Effector memory CD8-positive, alpha-beta T cell (primary cell): ENCODE results near the gene ALDOC.

Experiments used
- ATAC-seq: fragments of 150-1000 bp; cut with Tn5 transposase; replicated peaks from 2 replicates; pipeline ENCODE4 v1.10.0; 2021; ENCODE audit warnings: mild to moderate bottlenecking, moderate library complexity
- DNase-seq, 3 experiments: peaks; one replicate each; pipeline ENCODE4 v3.0.0; 2021
- H3K27ac Mint-ChIP-seq, 2 donors: one replicate each; pipeline ENCODE4 v1.8.0; 2022; ENCODE audit warnings: mild to moderate bottlenecking in 2 of 2, mixed read lengths in 2 of 2, moderate library complexity in 2 of 2
- H3K27me3 Mint-ChIP-seq, 2 donors: one replicate each; pipeline ENCODE4 v1.8.0; 2022; ENCODE audit warnings: mixed read lengths in 2 of 2
- H3K36me3 Mint-ChIP-seq: one replicate; pipeline ENCODE4 v1.8.0; 2022; ENCODE audit warnings: mild to moderate bottlenecking, moderate library complexity, mixed read lengths; ENCODE audit not compliant: insufficient read depth
- H3K4me1 Mint-ChIP-seq, 2 donors: one replicate each; pipeline ENCODE4 v1.8.0; 2022; ENCODE audit warnings: low read depth in 2 of 2, mixed read lengths in 2 of 2
- H3K4me3 Mint-ChIP-seq, 2 donors: one replicate each; pipeline ENCODE4 v1.8.0; 2022; ENCODE audit warnings: mild to moderate bottlenecking in 2 of 2, mixed read lengths in 2 of 2, moderate library complexity in 2 of 2
- H3K9me3 Mint-ChIP-seq, 2 donors: one replicate each; pipeline ENCODE4 v1.8.0; 2022; ENCODE audit warnings: mixed read lengths in 2 of 2

Gene ALDOC

GRCh38 chr17:28554565-28554964 lies 22.1 kb downstream of the ALDOC start:
- no peak for DNase-seq
- Mint-ChIP-seq H3K4me3 (no peak overlapping the region), H3K9me3 (no peaks in the 10 kb centered on the region), H3K36me3 (peaks cover 39% of the 10 kb centered on the region), H3K4me1 (peaks cover 28 to 32% of the 10 kb centered on the region in 2 donors), H3K27ac (no peak overlapping the region), H3K27me3 (no peaks in the 10 kb centered on the region)
- no peak for ATAC-seq

- DNase-seq: no peak
- Mint-ChIP-seq H3K4me1 (peaks cover 43 to 47% of the 10 kb centered on the region in 2 donors), H3K9me3 (no peaks in the 10 kb centered on the region), H3K27me3 (no peaks in the 10 kb centered on the region), H3K4me3 (peak overlapping the region; percentile 95 to 97), H3K27ac (peak overlapping the region; percentile 88 to 95), H3K36me3 (peaks cover 30% of the 10 kb centered on the region)
- no peak for ATAC-seq
Observed at GRCh38 chr17:28553000-28553505, 23.6 kb downstream of the ALDOC start.

DNA sequence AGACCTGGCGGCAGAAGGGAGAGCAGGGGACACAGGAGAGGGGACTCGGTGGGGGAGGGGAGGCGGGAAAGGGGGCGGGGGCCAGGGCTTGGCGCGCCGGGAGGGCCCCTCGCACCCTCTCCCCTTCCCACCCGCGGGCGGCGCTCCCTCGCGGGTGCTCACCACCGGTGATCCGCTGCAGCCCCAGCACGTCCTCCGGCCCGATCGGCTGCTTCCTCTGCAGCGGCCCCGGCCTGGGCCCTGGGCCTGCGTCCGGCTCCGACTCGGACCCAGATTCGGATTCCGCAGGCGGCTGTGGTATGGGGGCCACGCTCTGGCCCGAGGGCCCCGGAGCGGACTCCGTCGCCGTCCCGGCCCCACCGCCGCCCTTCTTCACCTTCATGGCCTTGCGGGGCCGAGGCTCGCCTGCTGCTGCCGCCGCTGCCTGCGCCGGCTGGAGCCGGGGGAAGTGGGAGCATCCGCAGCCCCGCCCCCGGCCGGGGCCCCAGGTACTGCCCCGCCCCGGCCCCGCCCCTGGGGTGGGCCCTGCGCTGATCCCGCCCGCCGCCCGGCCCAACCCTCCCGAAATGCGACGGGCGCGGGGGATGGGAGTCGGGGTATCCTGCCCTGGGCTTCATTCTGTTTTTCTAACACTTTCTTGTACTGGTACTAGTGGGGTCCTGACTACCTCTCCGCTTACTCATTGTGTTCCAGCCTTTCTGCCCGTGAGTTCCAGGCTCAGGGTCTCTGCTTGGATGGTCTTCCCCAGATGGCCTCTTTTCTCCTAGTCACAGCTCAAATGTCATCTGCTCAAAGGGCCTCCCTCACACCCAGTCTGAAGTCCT lies 24.3 kb downstream of the ALDOC start, which contains the start of gene UNC119:
TSS of gene UNC119 (minus strand) at position 449 of the 824 bp plus-strand sequence. CDS start at position 382, 67 bp downstream.
- peaks cover 27% of the 10 kb centered on the region for H3K36me3 Mint-ChIP-seq
- H3K27ac Mint-ChIP-seq: peak within 1 kb of the TSS; percentile 92 to 95
- no peaks in the 10 kb centered on the region for H3K9me3 Mint-ChIP-seq
- ATAC-seq (peak; percentile 73), DNase-seq (peak; percentile 59 to 69 (median 67))
- H3K4me3 Mint-ChIP-seq: peak within 1 kb of the TSS; percentile 95 to 97
- H3K27me3 Mint-ChIP-seq: no peaks in the 10 kb centered on the region
- H3K4me1 Mint-ChIP-seq: peaks cover 47 to 48% of the 10 kb centered on the region in 2 donors

- peak overlapping the region; percentile 92 to 95 for H3K27ac Mint-ChIP-seq
Observed at GRCh38 chr17:28551421-28552175, 25.1 kb downstream of the ALDOC start.

GRCh38 chr17:28550858-28551257 lies 25.8 kb downstream of the ALDOC start:
- Mint-ChIP-seq H3K27ac (peak overlapping the region; percentile 92 to 95), H3K9me3 (no peaks in the 10 kb centered on the region)

More at GRCh38 chr17:28551421-28552175, 25.1 kb downstream of the ALDOC start:
- Mint-ChIP-seq H3K27me3 (no peaks in the 10 kb centered on the region), H3K4me3 (peak overlapping the region; percentile 95 to 97), H3K4me1 (peaks cover 47 to 48% of the 10 kb centered on the region in 2 donors), H3K9me3 (no peaks in the 10 kb centered on the region), H3K36me3 (peaks cover 23% of the 10 kb centered on the region)
- ATAC-seq (no peak), DNase-seq (no peak)

GRCh38 chr17:28549236-28550132 lies 27.2 kb downstream of the ALDOC start:
- Mint-ChIP-seq H3K27me3 (no peaks in the 10 kb centered on the region), H3K9me3 (no peaks in the 10 kb centered on the region), H3K4me3 (peak overlapping the region; percentile 41 to 95), H3K4me1 (peaks cover 47 to 51% of the 10 kb centered on the region in 2 donors), H3K36me3 (peaks cover 4% of the 10 kb centered on the region), H3K27ac (peak overlapping the region; percentile 92 to 95)
- DNase-seq (peak; percentile 54 to 65 (median 61)), ATAC-seq (peak; percentile 82)

More at GRCh38 chr17:28550858-28551257, 25.8 kb downstream of the ALDOC start:
- DNase-seq (no peak), ATAC-seq (no peak)
- H3K36me3 Mint-ChIP-seq: peaks cover 16% of the 10 kb centered on the region
- peaks cover 47 to 48% of the 10 kb centered on the region in 2 donors for H3K4me1 Mint-ChIP-seq
- H3K27me3 Mint-ChIP-seq: no peaks in the 10 kb centered on the region
- H3K4me3 Mint-ChIP-seq: peak overlapping the region; percentile 95 to 97

GRCh38 chr17:28548417-28549130 lies 28.1 kb downstream of the ALDOC start:
- Mint-ChIP-seq H3K27me3 (no peaks in the 10 kb centered on the region), H3K36me3 (peaks cover 3% of the 10 kb centered on the region), H3K4me1 (peaks cover 47 to 51% of the 10 kb centered on the region in 2 donors), H3K27ac (peak overlapping the region; percentile 92 to 95), H3K4me3 (peak overlapping the region; percentile 38 to 95), H3K9me3 (no peaks in the 10 kb centered on the region)
- no peak for DNase-seq
- no peak for ATAC-seq

- H3K9me3 Mint-ChIP-seq: no peaks in the 10 kb centered on the region
Observed at GRCh38 chr17:28547623-28548416, 28.9 kb downstream of the ALDOC start.

GRCh38 chr17:28547096-28547622 lies 29.5 kb downstream of the ALDOC start:
- peaks cover 43 to 44% of the 10 kb centered on the region in 2 donors for H3K4me1 Mint-ChIP-seq
- DNase-seq (no peak), ATAC-seq (no peak)
- peaks cover 3% of the 10 kb centered on the region for H3K36me3 Mint-ChIP-seq
- H3K27me3 Mint-ChIP-seq: no peaks in the 10 kb centered on the region
- peak overlapping the region in 1 of 2 donors; percentile 92 for H3K27ac Mint-ChIP-seq
- H3K4me3 Mint-ChIP-seq: peak overlapping the region; percentile 20 to 38
- H3K9me3 Mint-ChIP-seq: no peaks in the 10 kb centered on the region

More at GRCh38 chr17:28547623-28548416, 28.9 kb downstream of the ALDOC start:
- ATAC-seq (peak; percentile 23), DNase-seq (peak; percentile 47 to 53 (median 52))
- Mint-ChIP-seq H3K4me1 (peaks cover 46% of the 10 kb centered on the region in 2 donors), H3K4me3 (peak overlapping the region; percentile 38 to 45), H3K36me3 (peaks cover 3% of the 10 kb centered on the region), H3K27me3 (no peaks in the 10 kb centered on the region), H3K27ac (peak overlapping the region; percentile 92 to 95)

- Mint-ChIP-seq H3K27me3 (no peaks in the 10 kb centered on the region), H3K4me1 (peaks cover 32 to 33% of the 10 kb centered on the region in 2 donors), H3K4me3 (no peak overlapping the region), H3K9me3 (no peaks in the 10 kb centered on the region), H3K36me3 (peaks cover 3% of the 10 kb centered on the region), H3K27ac (peak overlapping the region in 1 of 2 donors; percentile 80)
- DNase-seq (no peak), ATAC-seq (no peak)
Observed at GRCh38 chr17:28545787-28546415, 30.8 kb downstream of the ALDOC start.

DNA sequence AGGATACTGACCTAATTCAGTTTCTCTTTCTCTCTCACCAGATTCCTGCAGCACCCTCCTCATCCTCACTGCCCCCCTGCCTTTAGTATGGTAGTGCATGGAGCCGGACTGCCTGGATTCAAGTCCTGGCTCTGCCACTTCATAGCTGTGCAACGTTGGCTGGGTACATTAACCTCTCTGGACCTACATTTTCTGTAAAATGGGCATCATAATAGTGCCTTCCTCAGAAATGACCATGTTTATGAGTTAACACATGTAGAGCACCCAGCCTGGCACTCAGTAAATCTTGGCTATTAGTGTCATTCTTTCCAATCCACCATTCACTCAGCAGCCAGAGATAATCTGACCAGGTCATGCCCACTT lies 31.6 kb downstream of the ALDOC start:
- Mint-ChIP-seq H3K9me3 (no peaks in the 10 kb centered on the region), H3K36me3 (peaks cover 3% of the 10 kb centered on the region), H3K27me3 (no peaks in the 10 kb centered on the region), H3K4me1 (peaks cover 24 to 25% of the 10 kb centered on the region in 2 donors), H3K27ac (peak overlapping the region in 1 of 2 donors; percentile 44), H3K4me3 (no peak overlapping the region)
- ATAC-seq: no peak
- no peak for DNase-seq
